GM12878 (cell line): ENCODE data around the gene FBXO21. TPM values are rescaled to one million over a fixed set of nuclear protein-coding genes. Genes with fewer than 3 reads are reported as not detected.

ENCODE experiments used
- ASH2L ChIP-seq: fragments of 300-600, 200-600 bp; sonication (generic); IDR thresholded peaks from 2 replicates; pipeline ENCODE4 v1.6.1; 2017; ENCODE audit warnings: low read depth, mild to moderate bottlenecking, borderline replicate concordance
- ATF7 ChIP-seq: fragments of 450-650 bp; IDR thresholded peaks from 2 replicates; pipeline ENCODE4 v1.6.1; 2016; ENCODE audit warnings: low read depth, mild to moderate bottlenecking
- BRCA1 ChIP-seq: IDR thresholded peaks from 2 replicates; pipeline ENCODE4 v1.6.1; 2011; ENCODE audit warnings: low read depth, low read length, improper control_type of control experiment
- CBFB ChIP-seq: IDR thresholded peaks from 2 replicates; pipeline ENCODE4 v1.6.1; 2016; ENCODE audit warnings: antibody characterized with exemption, low read depth
- CEBPZ ChIP-seq: fragments of 150-350 bp; IDR thresholded peaks from 2 replicates; pipeline ENCODE4 v1.6.1; 2016; ENCODE audit warnings: low read depth, low read length
- EED ChIP-seq: sonication (generic); IDR thresholded peaks from 2 replicates; pipeline ENCODE4 v1.6.1; 2016; ENCODE audit warnings: antibody characterized with exemption, low read depth
- EGR1 ChIP-seq, 2 experiments: IDR thresholded peaks; 1 replicate in 1 of 2; 2 replicates in 1 of 2; pipeline ENCODE4 v1.6.1; 2011 to 2012; ENCODE audit warnings: low read depth in 2 of 2, low read length in 2 of 2, borderline replicate concordance in 1 of 2, mild to moderate bottlenecking in 1 of 2, moderate library complexity in 1 of 2
- ETV6 ChIP-seq, 2 experiments: fragments of 450-650 bp in 1 of 2; IDR thresholded peaks in 1 of 2; conservative IDR thresholded peaks in 1 of 2; 2 replicates each; pipeline ENCODE4 v1.6.1; 2014; ENCODE audit warnings: antibody characterized with exemption in 1 of 2, borderline replicate concordance in 1 of 2, low read depth in 1 of 2, mild to moderate bottlenecking in 1 of 2, moderate library complexity in 1 of 2
- LARP7 ChIP-seq: fragments of 450-650 bp; IDR thresholded peaks from 2 replicates; pipeline ENCODE4 v1.6.1; 2017; ENCODE audit warnings: mild to moderate bottlenecking
- MEF2A ChIP-seq: IDR thresholded peaks from 2 replicates; pipeline ENCODE4 v1.6.1; 2011; ENCODE audit warnings: low read depth, mild to moderate bottlenecking, low read length, moderate library complexity; ENCODE audit not compliant: insufficient read depth
- MTA2 ChIP-seq: fragments of 450-650 bp; IDR thresholded peaks from 2 replicates; pipeline ENCODE4 v1.6.1; 2016; ENCODE audit warnings: low read depth, mild to moderate bottlenecking, moderate library complexity
- NRF1 ChIP-seq: conservative IDR thresholded peaks from 2 replicates; pipeline ENCODE4 v1.6.1; 2011; ENCODE audit warnings: mild to moderate bottlenecking, low read depth, low read length, improper control_type of control experiment
- POLR2A ChIP-seq: IDR thresholded peaks from 2 replicates; pipeline ENCODE4 v1.6.1; 2011; ENCODE audit warnings: low read depth, mild to moderate bottlenecking, low read length
- SIX5 ChIP-seq: IDR thresholded peaks from 2 replicates; pipeline ENCODE4 v1.6.1; 2011; ENCODE audit warnings: mild to moderate bottlenecking, low read depth, low read length, moderate library complexity; ENCODE audit not compliant: severe bottlenecking
- SPI1 ChIP-seq: IDR thresholded peaks from 2 replicates; pipeline ENCODE4 v1.6.1; 2011; ENCODE audit warnings: low read depth, mild to moderate bottlenecking, low read length, moderate library complexity, borderline replicate concordance; ENCODE audit not compliant: insufficient read depth
- SREBF1 ChIP-seq: IDR thresholded peaks from 2 replicates; pipeline ENCODE4 v1.6.1; 2012; ENCODE audit warnings: mild to moderate bottlenecking, low read length
- STAT1 ChIP-seq: fragments of 450-650 bp; conservative IDR thresholded peaks from 2 replicates; pipeline ENCODE4 v1.6.1; 2014; ENCODE audit warnings: antibody characterized with exemption, mild to moderate bottlenecking
- TBL1XR1 ChIP-seq: IDR thresholded peaks from 2 replicates; pipeline ENCODE4 v1.6.1; 2012; ENCODE audit warnings: low read depth, low read length, improper control_type of control experiment
- YY1 ChIP-seq: IDR thresholded peaks from 2 replicates; pipeline ENCODE4 v1.6.1; 2011; ENCODE audit warnings: low read depth, mild to moderate bottlenecking, low read length
- ZBTB11 ChIP-seq: fragments of 450-650 bp; formaldehyde crosslinking; IDR thresholded peaks from 2 replicates; pipeline ENCODE4 v1.5.0; 2022; ENCODE audit warnings: mild to moderate bottlenecking, missing genetic modification characterization
- ZNF207 ChIP-seq: fragments of 450-650 bp; IDR thresholded peaks from 2 replicates; pipeline ENCODE4 v1.6.1; 2014; ENCODE audit warnings: antibody characterized with exemption, mild to moderate bottlenecking, borderline replicate concordance
- ZZZ3 ChIP-seq: IDR thresholded peaks from 2 replicates; pipeline ENCODE4 v1.6.1; 2011; ENCODE audit warnings: low read depth; ENCODE audit not compliant: control insufficient read depth, insufficient read length
- polyA plus RNA-seq, 11 experiments: library from polyadenylated mRNA; depleted of rRNA in 4 of 11; unstranded in 6 of 11; stranded (reverse) in 5 of 11; fragments of >200 nt; fragmentation: Nextera tagmentation in 4 of 11; fragmentation: Illumina TruSeq in 1 of 11; extraction: Ambion mirVana in 4 of 11; extraction: Trizol in 1 of 11; gene quantifications; 1 replicate in 1 of 11; 2 replicates in 10 of 11; pipeline versions ENCODE4 v1.2.1 to v1.2.3, GENCODE V29; 2011 to 2016; ENCODE audit warnings: inconsistent platforms in 2 of 11, missing spikeins in 2 of 11, low read depth in 1 of 11
- total RNA-seq, 4 experiments: library from RNA; depleted of rRNA in 3 of 4; stranded (reverse); fragments of >200 nt in 3 of 4; fragmentation: Illumina TruSeq in 1 of 4; extraction: Trizol in 1 of 4; gene quantifications; 2 replicates each; pipeline versions ENCODE4 v1.2.1 to v1.2.3, GENCODE V29; 2013 to 2021
- TF ChIP-seq, protein P1 (sequence below): IDR thresholded peaks from 2 replicates; pipeline ENCODE4 v1.6.1; 2011; ENCODE audit warnings: borderline replicate concordance, low read depth, mild to moderate bottlenecking, moderate library complexity, mixed read lengths, low read length; ENCODE audit not compliant: insufficient read depth; ENCODE audit errors: extremely low read length
- TF ChIP-seq, protein P2 (sequence below): IDR thresholded peaks from 2 replicates; pipeline ENCODE4 v1.6.1; 2012; ENCODE audit warnings: low read depth, low read length, improper control_type of control experiment

The FBXO21 gene
- total and polyA plus RNA-seq, 10 of the 15 experiments (the other 5 are each of a cell fraction or from before 2014, with no cell fraction given): 5.5 to 32.6 (median 18.9) TPM

DNA sequence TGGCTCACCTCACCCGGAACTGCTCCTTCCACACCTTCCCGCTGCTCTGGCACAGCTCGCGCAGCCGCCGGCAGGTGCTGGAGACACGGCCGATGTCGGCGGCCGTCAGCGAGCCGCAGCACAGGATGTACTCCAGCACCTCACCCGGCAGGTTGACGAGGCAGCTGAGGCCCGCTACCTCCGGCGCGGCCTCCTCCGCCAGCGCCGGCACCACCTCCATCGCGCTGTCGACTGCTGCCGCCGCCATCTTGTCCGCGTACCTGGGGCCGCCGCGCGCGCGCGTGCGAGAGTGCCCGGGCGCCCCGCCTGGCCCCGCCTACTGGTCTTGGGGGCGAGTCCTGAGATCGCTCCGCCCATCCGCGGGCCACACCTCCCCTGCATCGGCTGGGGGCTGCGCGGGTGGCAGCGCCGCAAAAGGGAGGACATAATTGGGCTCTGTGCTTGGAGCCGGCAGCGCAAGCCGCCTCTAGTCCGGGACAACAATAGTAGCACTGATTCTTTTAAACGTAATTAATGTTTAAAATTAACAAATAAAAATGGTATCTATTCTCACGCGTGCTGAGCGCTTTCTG, at the start of gene FBXO21 (continued):
- TF ChIP-seq ZBTB11 (CRISPR knock-in tag): no peak
- peak; percentile 97 for TF ChIP-seq YY1
- TF ChIP-seq ATF7: no peak
- TF ChIP-seq POLR2A: peak; percentile 99
- TF ChIP-seq ASH2L: no peak
- TF ChIP-seq SIX5: peak; percentile 7
- TF ChIP-seq EGR1 (IDR thresholded peaks at IDR 0.05; ENCODE audit: borderline replicate concordance in 1 of 2, low read depth in 2 of 2, low read length in 2 of 2): 0 out of 3 replicates have a peak, but pooled peaks of 1 of the 2 experiments have one; percentile 31
- no peak for TF ChIP-seq SPI1
- peak; percentile 37; the same call in 1 of the 2 replicates for TF ChIP-seq NRF1
- peak; percentile 66 for TF ChIP-seq LARP7
- TF ChIP-seq MEF2A: no peak
- no peak for TF ChIP-seq CEBPZ
- TF ChIP-seq ZZZ3: no peak
- TF ChIP-seq STAT1: no peak
- no peak for TF ChIP-seq SREBF1
- no peak for TF ChIP-seq ETV6 (conservative IDR thresholded peaks at IDR 0.05 in 1 of 2, IDR thresholded peaks at IDR 0.05 in 1 of 2; ENCODE audit: borderline replicate concordance in 1 of 2, low read depth in 1 of 2)
- TF ChIP-seq TBL1XR1: no peak
- TF ChIP-seq MTA2: no peak
- peak; percentile 58; the same call in 1 of the 2 replicates for TF ChIP-seq ZNF207
- TF ChIP-seq, protein P1, sequence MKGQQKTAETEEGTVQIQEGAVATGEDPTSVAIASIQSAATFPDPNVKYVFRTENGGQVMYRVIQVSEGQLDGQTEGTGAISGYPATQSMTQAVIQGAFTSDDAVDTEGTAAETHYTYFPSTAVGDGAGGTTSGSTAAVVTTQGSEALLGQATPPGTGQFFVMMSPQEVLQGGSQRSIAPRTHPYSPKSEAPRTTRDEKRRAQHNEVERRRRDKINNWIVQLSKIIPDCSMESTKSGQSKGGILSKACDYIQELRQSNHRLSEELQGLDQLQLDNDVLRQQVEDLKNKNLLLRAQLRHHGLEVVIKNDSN: no peak
- TF ChIP-seq BRCA1: no peak
- no peak for TF ChIP-seq EED
- TF ChIP-seq, protein P2, sequence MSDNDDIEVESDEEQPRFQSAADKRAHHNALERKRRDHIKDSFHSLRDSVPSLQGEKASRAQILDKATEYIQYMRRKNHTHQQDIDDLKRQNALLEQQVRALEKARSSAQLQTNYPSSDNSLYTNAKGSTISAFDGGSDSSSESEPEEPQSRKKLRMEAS: no peak; the same call in 1 of the 2 replicates
- no peak for TF ChIP-seq CBFB
